Activated T-cell treated with anti-CD3 and anti-CD28 coated beads for 1 hour (primary cell): ENCODE results near the gene COPS9.

ENCODE experiments used
- DNase-seq: peaks from one replicate; pipeline ENCODE4 v3.0.0-alpha.2; 2020; ENCODE audit warnings: low read depth

COPS9 gene

GRCh38 chr2:240134956-240135520 lies 1.1 kb downstream of the COPS9 start:
- no peak for DNase-seq

GRCh38 chr2:240134466-240134865 lies 1.6 kb downstream of the COPS9 start:
- no peak for DNase-seq

GRCh38 chr2:240133401-240133800 lies 2.7 kb downstream of the COPS9 start:
- no peak for DNase-seq

- no peak for DNase-seq
These were observed 3.5 kb downstream of the COPS9 start for GRCh38 chr2:240132651-240132980.

GRCh38 chr2:240131941-240132650 lies 4.0 kb downstream of the COPS9 start:
- no peak for DNase-seq

- DNase-seq, result no peak
These were observed 4.8 kb downstream of the COPS9 start for GRCh38 chr2:240131296-240131695.

GRCh38 chr2:240130393-240131195 lies 5.5 kb downstream of the COPS9 start:
- no peak for DNase-seq

- DNase-seq, result no peak
These were observed 6.2 kb downstream of the COPS9 start for GRCh38 chr2:240129731-240130392.

- no peak for DNase-seq
These were observed 6.8 kb downstream of the COPS9 start for GRCh38 chr2:240129311-240129710.

- DNase-seq, result no peak
These were observed 7.4 kb downstream of the COPS9 start for GRCh38 chr2:240128608-240129145.

GRCh38 chr2:240127911-240128607 lies 8.0 kb downstream of the COPS9 start:
- DNase-seq, result no peak

- DNase-seq, result no peak
These were observed 8.8 kb downstream of the COPS9 start for GRCh38 chr2:240127191-240127750.

GRCh38 chr2:240126731-240127130 lies 9.4 kb downstream of the COPS9 start:
- DNase-seq, result no peak

GRCh38 chr2:240125742-240126141 lies 10.4 kb downstream of the COPS9 start:
- no peak for DNase-seq

- no peak for DNase-seq
These were observed 11.5 kb downstream of the COPS9 start for GRCh38 chr2:240124651-240125030.

GRCh38 chr2:240123821-240124650 lies 12.1 kb downstream of the COPS9 start:
- no peak for DNase-seq

- no peak for DNase-seq
These were observed 14.4 kb downstream of the COPS9 start for GRCh38 chr2:240121675-240122074.

- no peak for DNase-seq
These were observed 14.9 kb downstream of the COPS9 start for GRCh38 chr2:240121190-240121589.

GRCh38 chr2:240114233-240114632 lies 21.9 kb downstream of the COPS9 start:
- DNase-seq, result no peak

GRCh38 chr2:240112914-240113690 lies 23.0 kb downstream of the COPS9 start:
- DNase-seq, result no peak
